GM03348 (cell line): ENCODE data around the gene CYTH4.
A peak's percentile ranks its signal among the peaks of the same experiment; 100 is the strongest.
"Not testable (repeated sequence)": the region's sequence is repeated elsewhere in the genome, so short reads cannot be mapped to it uniquely, and the experiment has no call there.

Source experiments
- DNase-seq: peaks from one replicate; pipeline ENCODE4 v3.0.0; 2012; ENCODE audit warnings: low spot score

CYTH4 gene

DNA sequence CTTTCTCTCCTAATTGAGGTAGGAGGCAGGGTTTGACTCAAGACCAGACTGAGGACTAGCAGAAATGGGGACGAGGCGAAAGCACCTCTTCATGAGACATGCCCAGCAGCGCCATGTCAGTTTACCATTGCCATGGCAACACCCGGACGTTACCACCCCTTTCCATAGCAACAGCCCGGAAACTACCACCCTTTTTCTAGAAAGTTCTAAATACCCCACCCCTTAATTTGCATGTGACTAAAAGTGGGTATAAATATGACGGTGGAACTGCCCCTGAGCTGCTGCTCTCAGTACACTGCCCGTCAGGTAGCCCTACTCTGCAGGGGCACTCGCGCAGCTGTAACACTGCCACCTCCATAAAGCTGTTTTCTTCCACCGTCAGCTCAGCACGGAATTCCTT lies 32.3 kb upstream of the CYTH4 start:
- no peak for DNase-seq

DNA sequence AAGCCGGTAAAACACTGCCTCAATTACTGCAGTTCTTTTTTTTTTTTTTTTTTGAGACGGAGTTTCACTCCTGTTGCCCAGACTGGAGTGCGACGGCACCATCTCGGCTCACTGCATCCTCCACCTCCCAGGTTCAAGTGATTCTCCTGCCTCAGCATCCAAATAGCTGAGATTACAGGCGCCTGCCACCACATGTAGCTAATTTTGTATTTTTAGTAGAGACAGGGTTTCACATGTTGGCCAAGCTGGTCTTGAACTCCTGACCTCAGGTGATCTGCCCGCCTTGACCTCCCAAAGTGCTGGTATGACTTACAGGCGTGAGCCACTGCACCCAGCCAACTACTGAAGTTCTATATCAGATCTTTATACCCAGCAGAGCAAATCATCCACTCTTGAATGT lies 30.5 kb upstream of the CYTH4 start:
- not testable (repeated sequence) for DNase-seq

- no peak for DNase-seq
Observed at GRCh38 chr22:37253126-37253660, 29.1 kb upstream of the CYTH4 start.

DNA sequence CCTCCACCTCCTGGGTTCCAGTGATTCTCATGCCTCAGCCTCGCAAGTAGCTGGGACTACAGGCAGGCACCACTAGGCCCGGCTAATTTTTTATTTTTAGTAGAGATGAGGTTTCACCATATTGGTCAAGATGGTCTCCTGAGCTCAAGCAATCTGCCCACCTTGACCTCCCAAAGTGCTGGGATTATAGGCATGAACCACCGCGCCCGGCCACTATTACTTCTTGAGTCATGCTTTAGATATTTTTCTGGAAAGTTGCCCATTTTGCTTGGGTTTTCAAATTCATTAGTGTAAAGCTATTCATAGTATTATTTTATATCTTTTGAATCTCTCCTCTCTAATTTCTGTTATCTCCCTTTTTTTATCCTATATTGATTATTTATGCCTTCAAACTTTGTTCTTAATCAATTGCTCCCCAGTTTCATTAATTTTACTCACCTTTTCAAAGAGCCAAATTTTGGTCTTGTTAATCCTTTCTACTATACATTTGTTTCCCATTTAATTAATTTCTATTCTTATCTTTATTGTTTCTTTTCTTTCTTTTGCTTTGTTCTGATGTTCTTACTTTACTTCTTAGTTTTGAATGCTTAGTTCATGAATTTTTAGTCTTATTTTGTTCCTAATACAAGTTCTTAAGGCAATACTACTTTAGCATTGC lies 28.0 kb upstream of the CYTH4 start:
- DNase-seq, result no peak

DNA sequence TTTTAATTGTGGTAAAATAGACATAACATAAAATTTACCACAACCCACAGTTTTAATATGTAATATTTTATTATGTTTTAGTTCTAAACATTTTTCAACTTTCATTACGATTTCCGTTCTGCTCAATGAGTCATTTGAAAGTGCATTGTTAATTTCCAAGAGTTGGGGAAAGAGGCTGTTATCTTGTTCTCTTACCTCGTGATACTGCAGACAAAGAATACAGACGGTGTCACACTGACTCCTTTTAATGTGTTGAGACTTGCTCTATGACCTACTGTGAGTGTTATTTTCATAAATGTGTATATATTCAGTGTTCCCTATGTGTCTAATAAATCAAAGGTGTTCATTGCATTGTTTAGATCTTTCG lies 27.5 kb upstream of the CYTH4 start:
- DNase-seq, result no peak

DNA sequence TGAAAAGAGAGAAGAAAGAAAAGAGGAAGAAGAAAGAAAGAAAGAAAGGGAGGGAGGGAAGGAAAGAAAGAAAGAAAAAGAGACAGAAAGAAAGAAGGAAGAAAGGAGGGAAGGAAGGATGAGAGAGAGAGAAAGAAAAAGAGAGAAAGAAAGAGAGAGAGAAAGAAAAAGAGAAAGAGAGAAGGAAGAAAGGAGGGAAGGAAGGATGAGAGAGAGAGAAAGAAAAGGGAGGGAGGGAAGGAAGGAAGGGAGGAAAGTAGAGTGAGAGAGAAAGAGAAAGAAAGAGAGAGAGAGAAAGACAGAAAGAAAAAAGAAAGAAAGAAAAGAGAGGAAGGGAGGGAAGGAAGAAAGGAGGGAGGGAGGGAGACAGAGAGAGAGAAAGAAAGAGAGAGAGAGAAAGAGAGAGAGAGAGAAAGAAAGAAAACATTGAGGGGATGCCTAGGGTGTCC lies 26.7 kb upstream of the CYTH4 start:
- no peak for DNase-seq

GRCh38 chr22:37256075-37256726 lies 26.1 kb upstream of the CYTH4 start:
- DNase-seq, result no peak

DNA sequence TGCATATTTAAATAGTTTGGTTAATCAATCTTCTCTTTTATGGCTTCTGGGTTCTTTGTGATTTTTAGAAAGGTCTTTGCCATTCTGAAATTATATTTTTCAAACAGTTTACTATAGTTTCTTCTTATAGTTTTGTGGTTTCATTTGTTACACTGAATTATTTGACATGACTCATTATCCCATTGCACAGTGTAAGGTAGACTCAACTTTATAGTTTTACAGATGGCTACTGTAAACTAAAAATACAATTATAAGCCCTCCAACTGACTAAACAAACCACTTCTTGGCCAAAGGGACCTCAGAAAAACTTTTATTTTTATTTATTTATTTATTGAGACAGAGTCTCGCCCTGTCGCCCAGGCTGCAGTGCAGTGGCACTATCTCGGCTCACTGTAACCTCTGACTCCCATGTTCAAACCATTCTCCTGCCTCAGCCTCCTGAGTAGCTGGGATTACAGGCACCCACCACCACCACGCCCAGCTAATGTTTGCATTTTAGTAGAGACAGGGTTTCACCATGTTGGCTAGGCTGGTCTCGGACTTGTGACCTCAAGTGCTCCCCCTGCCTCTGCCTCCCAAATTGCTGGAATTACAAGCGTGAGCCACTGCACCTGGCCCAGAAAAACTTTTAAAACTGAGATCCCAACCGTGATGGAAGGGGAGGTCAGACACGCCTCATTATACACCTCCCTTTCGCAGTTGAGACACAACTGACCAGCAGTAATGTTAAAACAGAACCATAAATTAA lies 24.1 kb upstream of the CYTH4 start:
- DNase-seq, result no peak

DNA sequence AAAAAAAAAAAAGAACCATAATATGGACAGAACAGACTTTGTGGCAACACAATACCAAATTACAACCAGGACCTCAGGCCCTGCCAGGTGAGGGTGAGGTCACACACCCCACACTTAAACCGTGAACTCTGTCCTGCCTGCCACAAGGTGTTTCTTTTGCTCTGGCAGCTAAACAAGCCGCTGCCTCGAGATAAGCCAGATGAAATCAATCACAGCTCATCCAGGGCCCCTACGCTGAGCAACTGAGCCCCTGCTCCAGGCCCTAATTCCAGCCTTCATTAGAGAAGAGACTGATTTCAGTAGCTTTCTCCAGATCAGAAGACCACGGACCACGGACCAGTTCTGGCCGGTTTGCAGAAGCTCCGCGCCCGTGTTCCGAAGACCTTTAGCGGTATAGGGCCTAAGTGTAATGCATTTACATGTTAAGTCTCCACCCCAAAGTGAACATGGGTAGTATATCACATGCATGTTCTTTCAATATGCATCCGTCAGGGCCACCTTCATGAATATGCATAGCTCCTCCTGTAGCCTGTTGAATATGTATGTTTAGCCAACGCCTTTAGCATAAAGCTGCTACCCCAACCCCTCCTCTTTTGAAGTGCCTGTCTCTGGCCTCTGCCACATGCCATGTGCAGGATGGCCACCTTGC lies 23.4 kb upstream of the CYTH4 start:
- DNase-seq, result no peak

GRCh38 chr22:37259540-37260029 lies 22.7 kb upstream of the CYTH4 start:
- peak; percentile 77 for DNase-seq

DNA sequence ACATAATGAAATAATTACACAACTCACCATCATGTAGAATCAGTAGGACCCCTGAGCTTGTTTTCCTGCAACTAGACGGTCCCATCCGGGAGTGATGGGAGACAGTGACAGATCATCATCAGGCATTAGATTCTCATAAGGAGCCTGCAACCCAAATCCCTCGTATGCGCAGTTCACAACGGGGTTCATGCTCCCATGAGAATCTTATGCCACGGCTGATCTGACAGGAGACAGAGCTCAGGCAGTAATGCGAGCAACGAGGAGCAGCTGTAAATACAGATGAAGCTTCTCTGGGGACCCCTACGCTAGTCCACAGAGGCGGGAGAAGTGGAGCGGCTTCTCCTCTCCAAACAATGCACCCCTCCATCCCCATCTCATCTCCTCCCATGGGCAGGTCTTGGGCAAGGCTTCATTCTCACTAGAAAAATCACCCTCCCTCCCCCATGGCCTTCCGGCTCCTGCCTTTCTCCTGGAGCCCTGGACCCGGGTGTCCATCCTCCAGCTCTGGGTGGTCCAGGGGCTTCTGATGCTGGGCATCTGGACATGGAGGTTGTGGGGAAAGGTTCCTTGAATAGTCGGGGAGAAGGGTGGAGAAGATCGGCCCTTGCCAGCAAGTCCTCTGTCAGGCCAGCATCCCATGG lies 22.0 kb upstream of the CYTH4 start:
- DNase-seq, result no peak

DNA sequence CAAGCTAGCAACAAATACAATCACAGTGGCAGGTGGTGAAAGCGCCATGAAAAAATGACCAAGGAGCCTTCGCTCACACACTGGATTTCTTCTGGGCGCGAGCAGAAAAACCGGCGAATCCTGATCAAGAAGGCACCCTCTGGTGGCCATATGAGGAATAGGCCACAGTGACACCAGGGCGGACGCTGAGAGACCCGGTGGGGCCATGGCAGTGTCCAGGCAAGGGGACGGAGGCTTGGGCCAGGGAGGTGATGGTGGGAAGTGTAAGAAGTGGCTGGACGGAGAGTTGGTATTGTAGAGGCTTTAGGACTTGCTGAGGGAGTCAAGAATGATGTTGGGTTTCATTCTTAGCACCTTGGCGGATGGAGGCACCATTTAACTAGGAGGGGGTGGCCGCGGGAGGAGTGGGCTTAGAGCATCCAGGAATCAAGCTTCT lies 21.4 kb upstream of the CYTH4 start:
- DNase-seq, result peak; percentile 85

DNA sequence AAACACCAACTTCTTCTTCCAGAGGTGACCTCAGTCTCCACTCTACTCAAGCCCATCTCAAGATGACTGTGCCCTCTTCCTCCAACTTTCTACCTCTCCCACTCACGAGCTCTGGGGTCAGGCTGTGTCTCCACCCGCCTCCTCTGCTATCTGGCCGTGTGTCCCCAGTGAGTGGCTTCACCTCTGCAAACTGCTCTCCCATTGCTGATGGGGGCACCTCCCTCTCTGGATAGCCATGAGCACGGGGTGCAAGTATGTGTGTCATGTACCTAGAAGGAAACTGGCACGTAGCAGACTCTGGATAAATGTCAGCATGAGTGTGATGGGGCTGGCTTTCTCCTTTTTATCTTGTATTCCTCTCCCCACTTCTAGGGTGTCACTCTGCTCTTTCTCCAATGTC lies 20.0 kb upstream of the CYTH4 start:
- no peak for DNase-seq

- DNase-seq, result no peak
Observed at GRCh38 chr22:37263966-37264887, 18.1 kb upstream of the CYTH4 start.

- DNase-seq, result no peak
Observed at GRCh38 chr22:37266581-37267134, 15.7 kb upstream of the CYTH4 start.

- DNase-seq, result peak; percentile 89
Observed at GRCh38 chr22:37267135-37267587, 15.1 kb upstream of the CYTH4 start.

DNA sequence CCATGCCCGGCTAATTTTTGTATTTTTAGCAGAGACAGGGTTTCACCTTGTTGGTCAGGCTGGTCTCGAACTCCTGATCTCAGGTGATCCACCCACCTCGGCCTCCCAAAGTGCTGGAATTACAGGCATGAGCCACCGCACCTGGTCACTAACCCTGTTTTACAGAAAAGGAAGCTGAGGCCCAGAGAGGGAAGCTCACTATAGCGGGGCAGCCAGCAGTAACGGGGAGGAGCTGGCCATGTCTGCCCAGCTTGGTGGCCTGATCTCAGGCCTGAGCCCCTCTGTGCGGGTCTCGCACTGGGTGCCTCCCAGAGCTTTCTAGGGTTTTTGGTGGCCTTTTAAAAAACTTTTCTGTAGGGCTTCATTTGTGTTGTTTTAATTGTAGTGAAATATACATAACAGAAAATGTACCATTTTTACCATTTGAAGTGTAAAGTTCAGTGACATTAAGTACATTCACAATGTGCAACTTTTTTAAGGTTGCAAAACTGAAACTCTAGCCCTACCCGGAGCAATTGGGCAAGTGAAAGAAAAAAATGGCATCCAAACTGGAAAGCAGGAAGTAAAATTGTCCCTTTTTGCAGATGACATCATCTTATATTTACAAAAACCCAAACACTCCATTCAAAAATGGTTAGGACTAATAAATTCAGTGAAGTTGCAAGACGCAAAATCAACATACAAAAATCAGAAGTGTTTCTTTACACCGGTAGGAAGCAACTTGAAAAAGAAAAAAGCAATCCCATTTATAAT lies 14.5 kb upstream of the CYTH4 start:
- DNase-seq, result no peak

- DNase-seq, result no peak
Observed at GRCh38 chr22:37269936-37270678, 12.2 kb upstream of the CYTH4 start.
